ENCODE data around the gene POP4. TPM values are rescaled to one million over a fixed set of nuclear protein-coding genes. Genes with fewer than 3 reads are reported as not detected.

The POP4 gene
- total and polyA plus RNA-seq, 9 of the 15 experiments (the other 6 are each of a cell fraction or from before 2014, with no cell fraction given) = 42.1 to 128 (median 99.0) TPM

DNA sequence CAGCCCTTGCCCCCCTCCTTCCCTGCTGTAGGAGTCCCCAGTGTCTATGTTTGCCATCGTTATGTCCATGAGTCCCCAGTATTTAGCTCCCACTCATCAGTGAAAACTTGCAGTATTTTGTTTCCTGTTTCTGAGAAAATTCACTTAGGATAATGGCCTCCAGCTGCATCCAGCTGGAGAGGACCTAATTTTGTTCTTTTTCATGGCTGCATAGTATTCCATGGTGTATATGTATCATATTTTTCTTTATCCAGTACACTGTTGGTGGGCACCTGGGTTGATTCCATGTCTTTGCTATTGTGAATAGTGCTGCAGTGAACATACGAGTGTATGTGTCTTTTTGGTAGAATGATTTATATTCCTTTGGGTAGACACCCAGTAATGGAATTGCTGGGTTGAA lies 18.0 kb upstream of the POP4 start:
- Histone ChIP-seq H3K9me3 (replicated peaks; ENCODE audit: control insufficient read depth, insufficient read depth, low read depth, low read length) (no peaks in the 10 kb centered on the region), H4K20me1 (replicated peaks; ENCODE audit: control insufficient read depth, insufficient read depth, low read length) (peaks cover 3% of the 10 kb centered on the region; the same call in 1 of the 2 replicates), H3K4me1 (replicated peaks in 1 of 2; ENCODE audit: control insufficient read depth in 2 of 2, insufficient read depth in 2 of 2, low read length in 2 of 2) (no peaks in the 10 kb centered on the region; a peak in 1 of 5 replicates), H3K4me3 (no peak overlapping the region), H3K27me3 (ENCODE audit: control insufficient read depth in 2 of 2, insufficient read depth in 2 of 2, low read length in 2 of 2) (peaks cover 8 to 16% of the 10 kb centered on the region in 2 experiments; a peak in 4 of 5 replicates), H3K9me1 (ENCODE audit: control insufficient read depth, insufficient read depth, low read length) (no peaks in the 10 kb centered on the region), H3K36me3 (ENCODE audit: control insufficient read depth, insufficient read depth, low read length) (no peaks in the 10 kb centered on the region), H3K79me2 (ENCODE audit: control insufficient read depth, insufficient read depth, low read length) (no peaks in the 10 kb centered on the region), H3K27ac (ENCODE audit: extremely low read depth, low read depth, low read length) (no peak overlapping the region), H3K9ac (ENCODE audit: insufficient read depth in 1 of 2, low read depth in 2 of 2, low read length in 2 of 2) (no peak overlapping the region), H2AFZ (ENCODE audit: low read depth, low read length) (no peak overlapping the region), H3K4me2 (ENCODE audit: insufficient read depth, low read length) (no peak overlapping the region)
- in situ Hi-C loops (cut with MboI) = loop anchor here (25.0 kb wide), 1 partner anchor 851 kb away; no protein-coding TSS in a partner anchor
- DNase-seq (ENCODE audit: extremely low read depth in 1 of 4, low spot score in 3 of 4) (no peak), FAIRE-seq (no peak), ATAC-seq (no peak)
- intact Hi-C loops (cut with micrococcal nuclease) = no loop called here
- no peak for TF ChIP-seq NR1H2 (CRISPR knock-in tag; IDR thresholded peaks at IDR 0.05)
- TF ChIP-seq RBM25 (IDR thresholded peaks at IDR 0.05; ENCODE audit: low read depth, low read length, severe bottlenecking) = peak; percentile 78
- peak; percentile 89 for TF ChIP-seq ZNF146 (CRISPR knock-in tag; IDR thresholded peaks at IDR 0.05; ENCODE audit: unreplicated experiment)
- no TSS peak for BruUV-seq (replicated peaks)
- CTCF ChIA-PET (ENCODE audit: low intra/inter-chr PET ratio) = no interaction called here
- POLR2A ChIA-PET = interaction anchor here (0.9 to 1.3 kb wide), 2 partner anchors 11 to 15 kb away, joined by 3 to 4 read pairs; no protein-coding TSS in a partner anchor
- WGBS (ENCODE audit: insufficient coverage, low coverage, missing lambda C conversion rate) = 7% methylated on average over 2 of the region's 2 CpGs

DNA sequence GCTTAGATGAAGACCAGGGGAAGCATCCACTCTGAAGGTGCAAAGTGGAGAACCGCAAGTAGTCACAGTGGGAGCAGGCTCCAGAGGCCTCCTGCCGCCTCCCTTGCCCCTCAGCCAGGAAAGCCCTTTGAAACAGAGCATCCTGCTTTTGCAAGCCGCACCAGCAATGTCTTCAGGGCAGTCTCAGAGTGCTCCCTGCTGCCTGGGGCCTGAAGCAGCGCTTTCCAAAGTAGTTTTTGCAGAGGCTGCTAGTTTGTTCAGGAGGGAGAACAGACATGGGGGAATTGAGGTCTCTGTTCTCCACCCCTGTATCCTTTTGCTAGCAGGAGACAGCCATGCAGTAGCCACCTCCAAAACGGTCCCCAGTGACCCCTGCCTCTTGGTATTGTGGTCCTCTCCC lies 15.8 kb upstream of the POP4 start:
- Histone ChIP-seq H3K36me3 (ENCODE audit: control insufficient read depth, insufficient read depth, low read length) (no peaks in the 10 kb centered on the region), H3K4me3 (no peak overlapping the region), H3K27ac (ENCODE audit: extremely low read depth, low read depth, low read length) (no peak overlapping the region), H3K9ac (ENCODE audit: insufficient read depth in 1 of 2, low read depth in 2 of 2, low read length in 2 of 2) (no peak overlapping the region), H3K79me2 (ENCODE audit: control insufficient read depth, insufficient read depth, low read length) (no peaks in the 10 kb centered on the region), H3K27me3 (ENCODE audit: control insufficient read depth in 2 of 2, insufficient read depth in 2 of 2, low read length in 2 of 2) (peaks cover 8 to 22% of the 10 kb centered on the region in 2 experiments; a peak in 4 of 5 replicates), H3K9me3 (replicated peaks; ENCODE audit: control insufficient read depth, insufficient read depth, low read depth, low read length) (no peaks in the 10 kb centered on the region), H4K20me1 (replicated peaks; ENCODE audit: control insufficient read depth, insufficient read depth, low read length) (peaks cover 3% of the 10 kb centered on the region; the same call in 1 of the 2 replicates), H2AFZ (ENCODE audit: low read depth, low read length) (no peak overlapping the region), H3K4me1 (replicated peaks in 1 of 2; ENCODE audit: control insufficient read depth in 2 of 2, insufficient read depth in 2 of 2, low read length in 2 of 2) (no peaks in the 10 kb centered on the region; a peak in 1 of 5 replicates), H3K9me1 (ENCODE audit: control insufficient read depth, insufficient read depth, low read length) (no peaks in the 10 kb centered on the region), H3K4me2 (ENCODE audit: insufficient read depth, low read length) (no peak overlapping the region)
- 0% methylated on average over 5 of the region's 5 CpGs for WGBS (ENCODE audit: insufficient coverage, low coverage, missing lambda C conversion rate)
- intact Hi-C loops (cut with micrococcal nuclease) (no loop called here), in situ Hi-C loops (cut with MboI) (loop anchor here (25.0 kb wide), 1 partner anchor 853 kb away; no protein-coding TSS in a partner anchor)
- BruUV-seq (replicated peaks) = no TSS peak
- CTCF ChIA-PET (ENCODE audit: low intra/inter-chr PET ratio) = no interaction called here
- ATAC-seq (no peak), DNase-seq (ENCODE audit: extremely low read depth in 1 of 4, low spot score in 3 of 4) (no peak), FAIRE-seq (no peak)
- POLR2A ChIA-PET = no interaction called here
- TF ChIP-seq ZNF165 (CRISPR knock-in tag; IDR thresholded peaks at IDR 0.05; ENCODE audit: borderline replicate concordance) = no peak
- no peak for TF ChIP-seq ZNF239 (CRISPR knock-in tag; IDR thresholded peaks at IDR 0.05)
- TF ChIP-seq, protein P1, sequence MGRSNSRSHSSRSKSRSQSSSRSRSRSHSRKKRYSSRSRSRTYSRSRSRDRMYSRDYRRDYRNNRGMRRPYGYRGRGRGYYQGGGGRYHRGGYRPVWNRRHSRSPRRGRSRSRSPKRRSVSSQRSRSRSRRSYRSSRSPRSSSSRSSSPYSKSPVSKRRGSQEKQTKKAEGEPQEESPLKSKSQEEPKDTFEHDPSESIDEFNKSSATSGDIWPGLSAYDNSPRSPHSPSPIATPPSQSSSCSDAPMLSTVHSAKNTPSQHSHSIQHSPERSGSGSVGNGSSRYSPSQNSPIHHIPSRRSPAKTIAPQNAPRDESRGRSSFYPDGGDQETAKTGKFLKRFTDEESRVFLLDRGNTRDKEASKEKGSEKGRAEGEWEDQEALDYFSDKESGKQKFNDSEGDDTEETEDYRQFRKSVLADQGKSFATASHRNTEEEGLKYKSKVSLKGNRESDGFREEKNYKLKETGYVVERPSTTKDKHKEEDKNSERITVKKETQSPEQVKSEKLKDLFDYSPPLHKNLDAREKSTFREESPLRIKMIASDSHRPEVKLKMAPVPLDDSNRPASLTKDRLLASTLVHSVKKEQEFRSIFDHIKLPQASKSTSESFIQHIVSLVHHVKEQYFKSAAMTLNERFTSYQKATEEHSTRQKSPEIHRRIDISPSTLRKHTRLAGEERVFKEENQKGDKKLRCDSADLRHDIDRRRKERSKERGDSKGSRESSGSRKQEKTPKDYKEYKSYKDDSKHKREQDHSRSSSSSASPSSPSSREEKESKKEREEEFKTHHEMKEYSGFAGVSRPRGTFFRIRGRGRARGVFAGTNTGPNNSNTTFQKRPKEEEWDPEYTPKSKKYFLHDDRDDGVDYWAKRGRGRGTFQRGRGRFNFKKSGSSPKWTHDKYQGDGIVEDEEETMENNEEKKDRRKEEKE (IDR thresholded peaks at IDR 0.05; ENCODE audit: borderline replicate concordance in 1 of 2, control insufficient read depth in 1 of 2, low read depth in 2 of 2, low read length in 1 of 2) = no peak
- no peak for TF ChIP-seq LEF1 (IDR thresholded peaks at IDR 0.05)

All from K562 (cell line).